ENCODE data around the gene TALDO1. TPM values are rescaled to one million over a fixed set of nuclear protein-coding genes. Genes with fewer than 3 reads are reported as not detected.
"Not testable (repeated sequence)": the region's sequence is repeated elsewhere in the genome, so short reads cannot be mapped to it uniquely, and the experiment has no call there.

Gene TALDO1
- total RNA-seq, 1 donor, result 141 TPM

DNA sequence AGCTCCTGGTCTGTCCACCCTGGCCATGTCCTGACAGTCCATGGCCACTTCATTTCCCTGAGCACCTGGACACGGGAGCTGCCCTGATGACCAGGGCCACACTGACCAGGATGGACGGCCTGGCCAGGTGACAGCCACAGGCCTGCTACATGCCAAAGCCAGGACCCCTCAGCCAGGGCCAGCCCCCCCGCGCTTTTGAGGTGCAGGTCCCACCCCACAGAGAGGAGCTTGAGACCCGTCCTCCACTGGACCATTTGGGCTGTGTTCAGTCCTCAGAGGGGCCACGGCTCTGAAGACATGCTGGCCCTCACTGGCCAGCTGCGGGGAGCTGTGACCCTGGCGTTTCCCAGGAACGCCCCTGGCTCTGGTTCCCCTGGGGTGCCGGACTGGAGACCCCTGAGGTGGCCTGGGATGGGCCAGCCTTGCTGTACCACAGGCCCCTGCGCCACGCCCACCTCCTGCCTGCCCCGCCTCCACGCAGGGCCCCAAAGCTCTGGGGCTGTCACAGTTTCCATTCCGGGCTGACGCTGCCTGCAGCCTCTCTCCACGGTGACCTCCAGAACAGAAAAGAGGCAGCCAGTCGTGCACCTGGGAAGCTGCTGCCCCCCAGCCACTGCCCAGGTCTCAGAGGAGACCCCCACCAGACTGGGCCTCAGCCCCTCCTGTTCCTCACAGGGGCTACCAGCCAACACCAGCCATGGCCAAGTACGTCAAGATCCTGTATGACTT lies 23.1 kb upstream of the TALDO1 start:
- H3K9me3 ChIP-seq (ENCODE audit: low read depth, low read length), result no peaks in the 10 kb centered on the region
- H3K4me1 ChIP-seq (ENCODE audit: insufficient read depth, low read length), result peaks cover 50% of the 10 kb centered on the region
- no peak overlapping the region for H3K4me3 ChIP-seq (ENCODE audit: low read length)
- peaks cover 7% of the 10 kb centered on the region for H3K27me3 ChIP-seq (ENCODE audit: insufficient read depth, low read length)

DNA sequence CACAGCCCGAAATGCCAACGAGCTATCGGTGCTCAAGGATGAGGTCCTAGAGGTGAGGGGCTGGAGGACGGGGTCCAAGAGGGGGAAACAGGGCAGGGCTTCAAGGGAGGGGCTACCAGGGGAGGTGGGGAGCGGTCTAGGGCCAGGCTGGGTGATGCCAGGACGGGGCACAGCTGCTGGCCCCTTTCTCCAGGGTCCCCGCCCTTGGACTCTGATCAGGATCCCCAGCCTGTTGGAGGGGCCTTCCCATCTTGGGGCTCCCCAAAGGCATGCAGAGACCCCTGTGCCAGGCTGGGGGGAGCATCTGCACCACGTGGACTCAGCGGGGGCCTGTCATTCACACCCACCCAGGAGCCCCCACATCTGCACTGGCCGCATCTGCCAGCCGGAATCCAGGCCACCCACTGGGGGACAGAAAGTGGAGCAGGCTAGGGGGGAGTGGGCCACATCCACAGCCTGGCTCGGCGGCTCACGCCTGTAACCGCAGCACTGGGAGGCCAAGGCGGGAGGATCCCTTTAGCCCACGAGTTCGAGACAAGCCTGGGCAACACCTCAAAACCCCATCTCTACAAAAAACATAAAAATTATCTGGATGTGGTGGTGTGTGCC lies 22.4 kb upstream of the TALDO1 start:
- H3K27me3 ChIP-seq (ENCODE audit: insufficient read depth, low read length), result peaks cover 7% of the 10 kb centered on the region
- H3K9me3 ChIP-seq (ENCODE audit: low read depth, low read length), result no peaks in the 10 kb centered on the region
- peaks cover 57% of the 10 kb centered on the region for H3K4me1 ChIP-seq (ENCODE audit: insufficient read depth, low read length)
- no peak overlapping the region for H3K4me3 ChIP-seq (ENCODE audit: low read length)

DNA sequence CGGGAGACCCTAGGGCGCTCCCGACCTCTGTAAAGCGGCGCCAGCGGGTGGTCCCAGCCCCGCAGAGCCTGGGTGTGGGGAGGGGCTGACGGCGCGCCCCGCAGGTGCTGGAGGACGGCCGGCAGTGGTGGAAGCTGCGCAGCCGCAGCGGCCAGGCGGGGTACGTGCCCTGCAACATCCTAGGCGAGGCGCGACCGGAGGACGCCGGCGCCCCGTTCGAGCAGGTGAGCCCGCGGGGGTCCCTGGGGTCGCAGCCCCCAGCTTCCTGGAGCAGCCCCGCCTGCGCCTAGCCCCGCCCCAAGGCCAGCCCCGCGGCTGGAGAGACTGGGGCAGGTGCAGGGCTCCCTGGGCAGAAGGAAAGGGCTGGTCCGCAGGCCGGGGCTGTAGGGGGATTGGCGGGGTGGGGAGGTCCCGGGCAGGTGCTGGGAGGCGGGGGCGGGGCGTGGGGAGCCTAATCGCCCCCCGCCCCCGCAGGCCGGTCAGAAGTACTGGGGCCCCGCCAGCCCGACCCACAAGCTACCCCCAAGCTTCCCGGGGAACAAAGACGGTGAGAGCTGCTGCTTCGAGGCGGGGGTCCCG lies 21.6 kb upstream of the TALDO1 start:
- peaks cover 57% of the 10 kb centered on the region for H3K4me1 ChIP-seq (ENCODE audit: insufficient read depth, low read length)
- peaks cover 3% of the 10 kb centered on the region for H3K27me3 ChIP-seq (ENCODE audit: insufficient read depth, low read length)
- no peaks in the 10 kb centered on the region for H3K9me3 ChIP-seq (ENCODE audit: low read depth, low read length)
- no peak overlapping the region for H3K4me3 ChIP-seq (ENCODE audit: low read length)

DNA sequence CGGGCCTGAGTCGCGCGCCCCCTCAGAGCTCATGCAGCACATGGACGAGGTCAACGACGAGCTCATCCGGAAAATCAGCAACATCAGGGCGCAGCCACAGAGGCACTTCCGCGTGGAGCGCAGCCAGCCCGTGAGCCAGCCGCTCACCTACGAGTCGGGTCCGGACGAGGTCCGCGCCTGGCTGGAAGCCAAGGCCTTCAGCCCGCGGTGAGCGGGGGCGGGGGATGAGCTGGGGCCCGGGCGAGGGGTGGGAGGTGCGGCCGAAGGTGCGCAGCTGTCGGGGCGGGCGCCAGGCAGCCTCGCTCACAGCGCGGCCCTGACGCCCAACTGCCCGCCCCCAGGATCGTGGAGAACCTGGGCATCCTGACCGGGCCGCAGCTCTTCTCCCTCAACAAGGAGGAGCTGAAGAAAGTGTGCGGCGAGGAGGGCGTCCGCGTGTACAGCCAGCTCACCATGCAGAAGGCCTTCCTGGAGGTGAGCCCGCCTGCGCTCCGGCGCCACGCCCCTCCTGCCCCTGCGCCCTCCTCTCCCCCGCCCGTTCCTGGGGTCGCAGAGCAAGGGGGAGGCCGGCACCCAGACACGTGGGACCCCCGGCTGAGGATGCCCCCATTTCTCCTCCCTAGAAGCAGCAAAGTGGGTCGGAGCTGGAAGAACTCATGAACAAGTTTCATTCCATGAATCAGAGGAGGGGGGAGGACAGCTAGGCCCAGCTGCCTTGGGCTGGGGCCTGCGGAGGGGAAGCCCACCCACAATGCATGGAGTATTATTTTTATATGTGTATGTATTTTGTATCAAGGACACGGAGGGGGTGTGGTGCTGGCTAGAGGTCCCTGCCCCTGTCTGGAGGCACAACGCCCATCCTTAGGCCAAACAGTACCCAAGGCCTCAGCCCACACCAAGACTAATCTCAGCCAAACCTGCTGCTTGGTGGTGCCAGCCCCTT lies 20.7 kb upstream of the TALDO1 start:
- Histone ChIP-seq H3K4me1 (ENCODE audit: insufficient read depth, low read length) (peaks cover 50% of the 10 kb centered on the region), H3K4me3 (ENCODE audit: low read length) (no peak overlapping the region), H3K27me3 (ENCODE audit: insufficient read depth, low read length) (no peaks in the 10 kb centered on the region), H3K9me3 (ENCODE audit: low read depth, low read length) (no peaks in the 10 kb centered on the region)

DNA sequence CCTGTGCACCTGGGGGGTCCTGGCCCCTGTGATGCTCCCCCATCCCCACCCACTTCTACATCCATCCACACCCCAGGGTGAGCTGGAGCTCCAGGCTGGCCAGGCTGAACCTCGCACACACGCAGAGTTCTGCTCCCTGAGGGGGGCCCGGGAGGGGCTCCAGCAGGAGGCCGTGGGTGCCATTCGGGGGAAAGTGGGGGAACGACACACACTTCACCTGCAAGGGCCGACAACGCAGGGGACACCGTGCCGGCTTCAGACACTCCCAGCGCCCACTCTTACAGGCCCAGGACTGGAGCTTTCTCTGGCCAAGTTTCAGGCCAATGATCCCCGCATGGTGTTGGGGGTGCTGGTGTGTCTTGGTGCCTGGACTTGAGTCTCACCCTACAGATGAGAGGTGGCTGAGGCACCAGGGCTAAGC lies 20.0 kb upstream of the TALDO1 start:
- Histone ChIP-seq H3K4me1 (ENCODE audit: insufficient read depth, low read length) (peaks cover 43% of the 10 kb centered on the region), H3K9me3 (ENCODE audit: low read depth, low read length) (no peaks in the 10 kb centered on the region), H3K27me3 (ENCODE audit: insufficient read depth, low read length) (no peaks in the 10 kb centered on the region), H3K4me3 (ENCODE audit: low read length) (no peak overlapping the region)

DNA sequence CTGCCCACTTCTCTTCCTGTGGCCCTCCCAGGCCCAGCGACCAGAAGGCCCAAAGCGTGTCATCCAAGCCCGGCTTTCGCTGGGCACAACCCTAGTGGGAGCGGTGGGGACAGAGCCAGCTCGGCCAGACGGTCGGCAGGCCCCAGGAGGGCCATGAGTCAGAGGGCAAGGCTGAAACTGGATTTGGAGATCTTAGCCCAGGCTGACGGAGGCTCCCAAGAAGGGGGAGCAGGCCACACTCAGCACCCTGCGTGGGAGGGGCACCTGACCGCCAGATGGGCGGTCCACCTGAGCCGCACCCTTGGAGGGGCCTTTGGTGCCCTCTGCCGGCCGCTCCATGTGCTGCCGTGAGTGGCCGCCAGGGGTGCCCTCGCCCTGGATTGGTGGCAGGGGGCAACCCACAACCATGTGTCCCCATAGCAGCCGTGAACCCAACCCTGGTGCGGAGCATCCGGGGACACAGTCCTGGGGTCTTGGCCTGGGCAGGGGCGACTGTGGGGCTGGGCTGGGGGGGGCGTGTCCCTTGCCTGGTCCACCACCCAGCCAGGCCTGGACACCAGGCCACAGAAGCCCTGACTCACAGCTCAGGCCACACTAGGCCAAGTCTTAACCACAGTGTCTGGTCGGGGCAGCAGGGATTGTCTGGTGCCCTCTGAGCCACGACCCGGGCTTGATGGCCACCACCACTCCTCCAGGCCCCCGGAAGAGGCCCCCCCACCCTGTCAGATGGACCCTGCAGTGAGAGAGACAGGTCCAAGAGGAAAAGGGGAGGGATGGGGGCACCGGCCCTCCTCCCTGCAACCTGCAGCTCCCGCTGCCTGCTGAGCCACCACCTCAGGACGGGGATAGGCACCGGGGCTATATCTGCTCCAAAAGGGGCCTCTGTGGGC lies 19.2 kb upstream of the TALDO1 start:
- H3K27me3 ChIP-seq (ENCODE audit: insufficient read depth, low read length), result no peaks in the 10 kb centered on the region
- H3K4me1 ChIP-seq (ENCODE audit: insufficient read depth, low read length), result peaks cover 40% of the 10 kb centered on the region
- no peaks in the 10 kb centered on the region for H3K9me3 ChIP-seq (ENCODE audit: low read depth, low read length)
- no peak overlapping the region for H3K4me3 ChIP-seq (ENCODE audit: low read length)

DNA sequence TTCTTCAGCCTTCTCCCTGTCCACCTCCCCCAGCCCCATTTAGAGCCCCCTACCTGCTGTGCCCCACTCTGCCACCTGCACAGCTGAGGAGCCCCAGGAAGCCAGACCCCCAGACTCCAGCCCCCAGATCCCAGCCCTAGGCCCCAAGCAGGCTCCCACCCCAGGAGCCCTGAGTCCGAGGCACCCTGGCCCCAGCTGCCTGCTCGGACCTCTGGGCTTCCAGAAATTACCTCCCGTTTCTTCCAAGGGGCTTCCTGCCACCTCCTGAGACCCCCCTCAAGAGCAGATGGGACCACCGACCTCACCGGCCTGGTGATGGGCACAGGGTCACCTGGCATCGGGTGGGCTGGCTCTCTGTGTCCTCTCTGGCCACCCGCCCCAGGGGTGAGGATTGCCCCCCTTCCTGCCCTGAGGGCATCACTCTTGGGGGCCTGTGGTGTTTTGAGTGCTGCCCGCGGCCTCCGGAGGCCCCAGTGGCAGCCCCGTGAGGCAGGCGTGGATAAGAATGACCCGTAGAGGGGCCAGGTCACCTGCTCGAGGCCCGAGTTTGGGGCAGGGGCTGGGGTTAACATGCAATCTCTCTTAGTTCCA lies 18.3 kb upstream of the TALDO1 start:
- Histone ChIP-seq H3K9me3 (ENCODE audit: low read depth, low read length) (no peaks in the 10 kb centered on the region), H3K27me3 (ENCODE audit: insufficient read depth, low read length) (no peaks in the 10 kb centered on the region), H3K4me3 (ENCODE audit: low read length) (no peak overlapping the region), H3K4me1 (ENCODE audit: insufficient read depth, low read length) (peaks cover 40% of the 10 kb centered on the region)

DNA sequence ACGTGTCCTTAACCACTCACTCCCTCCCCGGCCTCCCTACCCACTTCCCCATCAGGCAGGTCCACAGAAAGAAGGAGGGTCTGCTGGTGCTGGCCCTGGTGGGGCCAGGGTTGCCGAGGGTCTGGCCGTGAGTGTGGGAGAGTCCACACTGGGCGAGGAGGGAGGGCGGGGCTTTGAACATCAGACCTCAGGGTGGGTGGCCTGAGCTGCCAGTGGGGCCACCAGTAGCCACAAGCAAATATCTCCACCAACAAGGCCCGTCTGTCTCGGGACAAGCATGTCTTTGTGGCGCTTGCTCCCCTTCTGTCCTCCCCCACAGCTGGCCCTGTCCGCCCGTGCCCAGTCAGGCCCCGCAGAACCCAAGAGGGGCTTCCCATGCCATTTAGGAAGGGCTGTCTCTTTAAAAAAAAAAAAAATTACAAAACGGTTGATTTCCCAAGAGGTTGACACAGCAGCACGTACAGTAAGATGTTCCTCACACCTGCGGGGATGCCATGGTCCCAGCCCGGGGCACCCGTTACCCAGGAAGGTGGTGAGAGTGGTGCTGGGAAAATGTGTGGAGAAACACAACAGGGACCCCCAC lies 17.7 kb upstream of the TALDO1 start:
- Histone ChIP-seq H3K9me3 (ENCODE audit: low read depth, low read length) (no peaks in the 10 kb centered on the region), H3K4me1 (ENCODE audit: insufficient read depth, low read length) (peaks cover 40% of the 10 kb centered on the region), H3K4me3 (ENCODE audit: low read length) (no peak overlapping the region), H3K27me3 (ENCODE audit: insufficient read depth, low read length) (no peaks in the 10 kb centered on the region)

DNA sequence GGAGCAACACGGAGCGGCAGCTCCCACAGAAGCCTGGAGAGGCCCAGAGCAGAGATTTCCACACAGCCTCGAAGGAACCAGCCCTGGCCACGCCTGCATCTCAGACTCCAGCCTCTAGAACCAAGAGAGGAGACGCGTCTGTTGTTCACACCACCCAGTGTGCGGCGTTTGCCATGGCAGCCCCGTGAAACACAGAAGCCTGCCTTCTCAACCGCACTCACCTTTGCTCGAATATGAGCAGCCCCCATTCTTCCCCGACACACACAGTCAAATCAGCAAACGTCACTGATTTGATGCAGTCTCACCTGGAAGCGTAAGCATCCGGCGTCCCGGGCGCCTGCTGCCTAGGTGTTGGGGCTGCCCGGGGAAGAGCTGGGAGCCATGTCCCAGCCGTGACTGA lies 14.2 kb upstream of the TALDO1 start:
- H3K4me1 ChIP-seq (ENCODE audit: insufficient read depth, low read length), result peaks cover 30% of the 10 kb centered on the region

DNA sequence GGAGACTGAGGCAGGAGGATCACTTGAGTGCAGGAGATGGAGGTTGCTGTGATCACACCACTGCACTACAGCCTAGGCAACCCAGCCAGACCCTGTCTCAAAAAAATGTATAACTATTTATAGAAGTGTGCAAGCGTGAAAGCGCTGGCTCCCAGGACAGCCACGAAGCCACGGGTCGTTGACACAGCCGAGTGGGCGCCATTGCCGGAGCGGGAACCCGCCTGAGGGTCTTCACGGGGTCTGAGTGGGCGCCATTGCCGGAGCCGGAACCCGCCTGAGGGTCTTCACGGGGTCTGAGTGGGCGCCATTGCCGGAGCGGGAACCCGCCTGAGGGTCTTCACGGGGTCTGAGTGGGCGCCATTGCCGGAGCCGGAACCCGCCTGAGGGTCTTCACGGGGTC lies 12.7 kb upstream of the TALDO1 start:
- H3K9me3 ChIP-seq (ENCODE audit: low read depth, low read length), result not testable (repeated sequence)
- H3K4me1 ChIP-seq (ENCODE audit: insufficient read depth, low read length), result peaks cover 18% of the 10 kb centered on the region

More for the DNA sequence above, 14.2 kb upstream of the TALDO1 start:
- H3K4me3 ChIP-seq (ENCODE audit: low read length), result no peak overlapping the region
- H3K9me3 ChIP-seq (ENCODE audit: low read depth, low read length), result no peaks in the 10 kb centered on the region
- no peaks in the 10 kb centered on the region for H3K27me3 ChIP-seq (ENCODE audit: insufficient read depth, low read length)

DNA sequence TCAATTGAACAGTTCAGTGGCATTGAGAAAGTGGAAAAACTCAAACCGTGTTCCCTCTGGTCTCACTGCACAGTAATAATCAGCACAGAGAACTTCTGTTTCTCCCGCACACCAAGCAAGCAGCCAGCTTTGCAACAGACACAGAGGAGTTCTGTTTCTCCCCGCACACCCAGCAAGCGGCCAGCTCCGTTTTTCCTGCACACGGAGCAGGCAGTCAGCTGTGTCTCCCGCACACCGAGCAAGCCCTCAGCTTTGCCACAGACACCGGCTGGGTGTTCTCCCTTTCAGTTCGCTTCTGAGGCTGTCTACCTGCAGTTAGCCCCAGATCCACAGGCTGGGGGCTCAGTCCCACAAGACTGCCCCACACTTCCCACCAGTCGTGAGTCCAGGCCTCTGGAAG lies 9.9 kb upstream of the TALDO1 start:
- H3K9me3 ChIP-seq (ENCODE audit: low read depth, low read length), result no peaks in the 10 kb centered on the region
- peaks cover 14% of the 10 kb centered on the region for H3K4me1 ChIP-seq (ENCODE audit: insufficient read depth, low read length)
- H3K27me3 ChIP-seq (ENCODE audit: insufficient read depth, low read length), result no peaks in the 10 kb centered on the region
- H3K4me3 ChIP-seq (ENCODE audit: low read length), result no peak overlapping the region

More for the DNA sequence above, 12.7 kb upstream of the TALDO1 start:
- not testable (repeated sequence) for H3K27me3 ChIP-seq (ENCODE audit: insufficient read depth, low read length); H3K4me3 ChIP-seq (ENCODE audit: low read length)

DNA sequence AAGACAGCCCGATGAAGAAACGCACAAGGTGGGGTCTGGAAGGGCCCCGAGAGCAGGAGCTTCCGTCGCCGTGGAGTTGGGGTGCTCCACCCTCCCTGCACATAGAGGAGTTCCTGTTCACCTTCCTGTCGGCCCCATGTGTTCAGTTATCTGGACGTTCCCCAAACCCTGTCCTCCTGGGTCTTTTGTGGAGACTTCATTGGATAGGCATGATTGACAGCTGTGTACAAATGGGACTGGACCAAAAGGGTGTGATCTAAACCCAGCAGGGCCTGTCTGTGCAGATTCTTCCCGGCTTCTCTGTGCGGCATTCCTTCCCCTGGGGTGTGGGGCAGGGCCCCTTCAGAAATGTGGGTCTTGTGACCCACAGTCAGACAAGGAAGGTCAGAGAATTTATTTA lies 9.4 kb upstream of the TALDO1 start:
- H3K4me3 ChIP-seq (ENCODE audit: low read length); H3K27me3 ChIP-seq (ENCODE audit: insufficient read depth, low read length); H3K9me3 ChIP-seq (ENCODE audit: low read depth, low read length): not testable (repeated sequence)
- peaks cover 14% of the 10 kb centered on the region for H3K4me1 ChIP-seq (ENCODE audit: insufficient read depth, low read length)

DNA sequence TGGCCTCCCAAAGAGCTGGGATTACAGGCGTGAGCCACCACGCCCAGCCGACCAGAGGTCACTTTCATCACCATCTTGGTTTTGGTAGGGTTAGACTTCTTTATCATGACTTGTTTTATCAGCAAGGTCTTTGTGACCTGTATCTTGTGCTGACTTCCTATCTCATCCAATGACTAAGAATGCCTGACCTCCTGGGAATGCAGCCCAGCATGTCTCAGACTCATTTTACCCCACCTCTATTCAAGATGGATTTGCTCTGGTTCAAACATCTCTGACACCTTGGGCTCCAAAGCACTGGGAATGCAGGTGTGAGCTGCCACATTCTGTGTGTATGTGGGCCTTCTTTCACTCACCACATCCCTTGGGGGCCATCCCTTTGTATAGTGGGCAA lies 5.1 kb upstream of the TALDO1 start:
- H3K27me3 ChIP-seq (ENCODE audit: insufficient read depth, low read length), result no peaks in the 10 kb centered on the region
- no peak overlapping the region for H3K4me3 ChIP-seq (ENCODE audit: low read length)
- peaks cover 25% of the 10 kb centered on the region for H3K4me1 ChIP-seq (ENCODE audit: insufficient read depth, low read length)
- no peaks in the 10 kb centered on the region for H3K9me3 ChIP-seq (ENCODE audit: low read depth, low read length)
